AG04450 (cell line): Measurements from ENCODE around the gene NOTCH1. TPM values are rescaled to one million over a fixed set of nuclear protein-coding genes. Genes with fewer than 3 reads are reported as not detected.

Experiments used
- CTCF ChIA-PET: fragments of 300-600, 350-600 bp; formaldehyde crosslinking; extraction: SDS; loops from one replicate; lab custom pipeline; 2022; ENCODE audit warnings: antibody characterized with exemption, inconsistent platforms; lab: Charles Lee
- POLR2A ChIA-PET: fragments of 350-600 bp; formaldehyde crosslinking; extraction: SDS; loops from one replicate; lab custom pipeline; 2021; ENCODE audit warnings: antibody characterized with exemption, inconsistent platforms; lab: Yijun Ruan, JAX
- DNase-seq: peaks from one replicate; pipeline ENCODE4 v3.0.0-alpha.2; 2011; ENCODE audit warnings: low read depth, low spot score
- H3K27ac ChIP-seq: one replicate; pipeline ENCODE4 v1.5.1; 2012; ENCODE audit warnings: low read depth, low read length, control low read depth
- H3K27me3 ChIP-seq: one replicate; pipeline ENCODE4 v1.6.0; 2012; ENCODE audit warnings: low read length; ENCODE audit not compliant: control insufficient read depth, insufficient read depth
- H3K4me3 ChIP-seq: 2 replicates; pipeline ENCODE4 v1.5.1; 2011; ENCODE audit warnings: mild to moderate bottlenecking, low read depth, low read length, control low read depth
- H3K9me3 ChIP-seq: 2 replicates; pipeline ENCODE4 v1.5.1; 2012; ENCODE audit warnings: low read length; ENCODE audit not compliant: control insufficient read depth, insufficient read depth
- polyA plus RNA-seq: library from polyadenylated mRNA; depleted of rRNA; stranded (reverse); fragments of >200 nt; gene quantifications from 2 replicates; pipeline ENCODE4 v1.2.3, GENCODE V29; 2011
- TF ChIP-seq, protein P1 (sequence below): IDR thresholded peaks from 2 replicates; pipeline ENCODE4 v1.5.1; 2011; ENCODE audit warnings: low read depth, low read length, control low read depth, inconsistent platforms

Gene NOTCH1
- polyA plus RNA-seq, 1 experiment: 0.89 TPM

DNA sequence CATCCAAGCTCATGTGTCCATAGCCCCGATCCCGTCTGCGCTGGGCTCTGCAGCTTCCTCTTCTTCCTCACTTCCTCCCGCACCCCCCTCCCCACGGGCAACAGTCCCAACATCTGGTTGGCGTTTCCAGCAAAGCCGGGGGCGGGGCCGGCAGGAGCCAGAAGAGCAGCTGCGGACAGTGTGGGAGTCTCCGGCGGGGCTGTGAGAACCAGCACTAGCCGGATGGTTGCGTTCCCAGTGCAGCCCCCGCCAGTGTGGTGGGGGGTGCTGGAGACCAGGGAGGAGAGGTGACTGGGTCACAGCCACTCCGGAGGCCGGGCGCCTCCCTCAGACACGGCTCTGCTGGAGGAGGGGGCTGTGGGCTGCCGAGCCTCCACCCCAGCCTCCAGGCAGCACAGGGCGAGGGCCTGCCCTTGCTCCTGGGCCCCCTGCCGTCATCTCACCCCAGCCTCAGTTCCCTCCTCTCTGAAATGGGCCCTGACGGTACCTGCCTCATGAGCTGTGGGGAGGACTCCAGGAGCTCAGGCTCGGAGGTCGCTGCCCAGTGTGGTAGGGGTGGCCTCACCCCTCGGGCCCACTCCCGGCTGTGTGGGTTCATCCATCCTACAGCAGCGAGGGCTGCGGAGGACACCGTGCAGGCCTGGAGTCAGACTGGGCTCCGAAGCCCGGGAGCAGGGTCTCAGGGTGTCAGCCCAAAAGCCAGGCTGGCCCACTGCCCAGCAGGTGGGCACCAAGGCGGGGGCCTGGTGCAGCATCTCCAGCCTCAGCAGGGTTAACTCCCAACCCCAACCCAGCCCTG, 41.5 kb upstream of the NOTCH1 start:
- H3K9me3 ChIP-seq: peaks cover 6% of the 10 kb centered on the region; the same call in 1 of the 2 replicates
- CTCF ChIA-PET: no interaction called here
- peaks cover 7% of the 10 kb centered on the region for H3K27me3 ChIP-seq
- DNase-seq: no peak
- TF ChIP-seq, protein P1, sequence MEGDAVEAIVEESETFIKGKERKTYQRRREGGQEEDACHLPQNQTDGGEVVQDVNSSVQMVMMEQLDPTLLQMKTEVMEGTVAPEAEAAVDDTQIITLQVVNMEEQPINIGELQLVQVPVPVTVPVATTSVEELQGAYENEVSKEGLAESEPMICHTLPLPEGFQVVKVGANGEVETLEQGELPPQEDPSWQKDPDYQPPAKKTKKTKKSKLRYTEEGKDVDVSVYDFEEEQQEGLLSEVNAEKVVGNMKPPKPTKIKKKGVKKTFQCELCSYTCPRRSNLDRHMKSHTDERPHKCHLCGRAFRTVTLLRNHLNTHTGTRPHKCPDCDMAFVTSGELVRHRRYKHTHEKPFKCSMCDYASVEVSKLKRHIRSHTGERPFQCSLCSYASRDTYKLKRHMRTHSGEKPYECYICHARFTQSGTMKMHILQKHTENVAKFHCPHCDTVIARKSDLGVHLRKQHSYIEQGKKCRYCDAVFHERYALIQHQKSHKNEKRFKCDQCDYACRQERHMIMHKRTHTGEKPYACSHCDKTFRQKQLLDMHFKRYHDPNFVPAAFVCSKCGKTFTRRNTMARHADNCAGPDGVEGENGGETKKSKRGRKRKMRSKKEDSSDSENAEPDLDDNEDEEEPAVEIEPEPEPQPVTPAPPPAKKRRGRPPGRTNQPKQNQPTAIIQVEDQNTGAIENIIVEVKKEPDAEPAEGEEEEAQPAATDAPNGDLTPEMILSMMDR: no peak
- POLR2A ChIA-PET: interaction anchor here (1.5 kb wide), 1 partner anchor 140 kb away, joined by 3 read pairs; no protein-coding TSS in a partner anchor
- no peak overlapping the region for H3K27ac ChIP-seq
- no peak overlapping the region for H3K4me3 ChIP-seq

DNA sequence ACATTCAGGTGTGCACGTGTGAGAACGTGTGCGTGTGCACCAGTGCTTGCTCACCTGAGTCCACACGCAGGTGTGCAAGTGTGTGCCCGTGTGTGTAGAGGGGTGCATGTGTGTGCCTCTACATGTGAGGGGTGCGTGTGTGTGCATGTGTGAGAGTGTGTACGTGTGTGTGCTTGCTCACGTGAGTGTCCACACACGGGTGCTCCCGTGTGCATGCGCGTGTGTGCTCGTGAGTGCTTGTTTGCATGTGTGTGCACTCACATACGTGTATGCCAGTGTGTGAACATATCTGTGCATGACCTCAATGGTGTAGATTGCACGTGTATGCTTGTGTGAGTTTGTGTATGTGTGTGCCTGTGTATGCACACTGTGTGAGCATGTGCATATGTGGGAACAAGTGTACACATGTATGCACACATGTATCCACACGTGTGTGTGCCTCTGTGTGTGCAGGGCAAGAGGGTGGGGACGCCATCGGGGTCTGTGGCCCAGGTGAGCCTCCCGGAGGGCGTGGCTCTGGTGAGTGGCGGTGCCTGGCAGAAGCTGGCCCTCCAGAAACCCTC, 40.6 kb upstream of the NOTCH1 start:
- CTCF ChIA-PET: no interaction called here
- no peak for DNase-seq
- POLR2A ChIA-PET: interaction anchor here (1.5 kb wide), 1 partner anchor 141 kb away, joined by 3 read pairs; no protein-coding TSS in a partner anchor

GRCh38 chr9:136585531-136586120, 39.8 kb upstream of the NOTCH1 start:
- no peak overlapping the region for H3K4me3 ChIP-seq
- CTCF ChIA-PET: no interaction called here
- DNase-seq: no peak
- POLR2A ChIA-PET: no interaction called here
- no peak overlapping the region for H3K27ac ChIP-seq
- peaks cover 2% of the 10 kb centered on the region for H3K27me3 ChIP-seq
- H3K9me3 ChIP-seq: peaks cover 6% of the 10 kb centered on the region; the same call in 1 of the 2 replicates
- TF ChIP-seq, protein P1: no peak

More for the DNA sequence above, 40.6 kb upstream of the NOTCH1 start:
- TF ChIP-seq, protein P1: no peak
- Histone ChIP-seq H3K9me3 (peaks cover 6% of the 10 kb centered on the region; the same call in 1 of the 2 replicates), H3K27me3 (peaks cover 2% of the 10 kb centered on the region), H3K27ac (no peak overlapping the region), H3K4me3 (no peak overlapping the region)

GRCh38 chr9:136584934-136585333, 39.1 kb upstream of the NOTCH1 start:
- POLR2A ChIA-PET: no interaction called here
- DNase-seq: no peak
- CTCF ChIA-PET: no interaction called here
- TF ChIP-seq, protein P1: no peak
- Histone ChIP-seq H3K4me3 (no peak overlapping the region), H3K27ac (no peak overlapping the region), H3K27me3 (peaks cover 2% of the 10 kb centered on the region), H3K9me3 (peaks cover 6% of the 10 kb centered on the region; the same call in 1 of the 2 replicates)
